Activated T-cell treated with anti-CD3 and anti-CD28 coated beads for 48 hours (primary cell): ENCODE data around the gene SSRP1.
"Not testable (repeated sequence)": the region's sequence is repeated elsewhere in the genome, so short reads cannot be mapped to it uniquely, and the experiment has no call there.

Experiments used
- DNase-seq: peaks from one replicate; pipeline ENCODE4 v3.0.0-alpha.2; 2020; ENCODE audit warnings: low read depth

SSRP1 gene

DNA sequence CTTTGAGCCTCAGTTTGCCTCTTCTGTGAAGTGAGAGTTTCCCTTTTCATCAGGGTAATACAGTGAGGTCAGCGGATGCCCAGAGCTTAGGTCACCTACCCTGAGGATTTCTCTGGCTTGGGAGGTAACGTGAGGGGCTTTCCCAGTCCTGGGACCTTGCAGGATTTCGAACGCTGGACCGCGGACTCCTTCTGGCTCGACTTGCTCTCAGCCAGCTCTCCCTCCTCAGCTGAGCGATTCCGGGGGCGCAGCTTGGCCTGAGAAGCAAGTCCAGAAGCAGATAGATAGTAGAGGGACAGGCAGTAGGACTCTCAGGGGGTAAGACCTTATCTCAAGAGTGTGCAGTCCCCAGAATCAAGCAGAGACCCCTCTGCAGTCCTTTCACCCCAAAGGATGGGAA, 34.9 kb downstream of the SSRP1 start:
- no peak for DNase-seq

DNA sequence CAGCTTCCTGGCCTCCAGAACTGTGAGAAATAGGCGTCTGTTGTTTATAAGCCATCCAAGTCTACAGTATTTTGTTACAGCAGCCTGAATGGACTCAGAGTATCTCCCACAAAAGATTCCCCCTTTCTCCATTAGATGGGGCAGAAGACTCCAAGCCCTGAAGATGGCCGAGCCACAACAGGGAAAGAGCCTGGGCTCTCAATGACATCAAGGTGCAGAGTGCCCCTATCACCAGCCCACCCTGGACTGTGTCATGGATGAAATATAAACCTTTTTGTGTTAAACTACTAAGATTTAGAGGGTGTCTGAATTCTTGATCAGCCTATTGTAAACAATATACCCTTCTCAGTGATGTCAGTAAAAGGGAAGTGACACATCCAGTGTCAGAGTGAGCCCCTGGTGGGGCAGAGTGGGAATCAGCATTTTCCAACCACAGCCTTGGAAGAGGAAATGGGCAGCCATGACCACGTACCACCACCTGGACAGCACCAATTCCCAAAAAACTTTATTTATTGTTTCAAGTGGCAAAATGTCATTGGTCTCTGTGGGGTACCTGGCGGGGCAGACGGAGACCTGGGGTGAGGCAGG, 36.4 kb downstream of the SSRP1 start:
- no peak for DNase-seq

GRCh38 chr11:57297221-57297620, 38.5 kb downstream of the SSRP1 start:
- no peak for DNase-seq

- not testable (repeated sequence) for DNase-seq
These were observed 39.5 kb downstream of the SSRP1 start for GRCh38 chr11:57296205-57296604.

DNA sequence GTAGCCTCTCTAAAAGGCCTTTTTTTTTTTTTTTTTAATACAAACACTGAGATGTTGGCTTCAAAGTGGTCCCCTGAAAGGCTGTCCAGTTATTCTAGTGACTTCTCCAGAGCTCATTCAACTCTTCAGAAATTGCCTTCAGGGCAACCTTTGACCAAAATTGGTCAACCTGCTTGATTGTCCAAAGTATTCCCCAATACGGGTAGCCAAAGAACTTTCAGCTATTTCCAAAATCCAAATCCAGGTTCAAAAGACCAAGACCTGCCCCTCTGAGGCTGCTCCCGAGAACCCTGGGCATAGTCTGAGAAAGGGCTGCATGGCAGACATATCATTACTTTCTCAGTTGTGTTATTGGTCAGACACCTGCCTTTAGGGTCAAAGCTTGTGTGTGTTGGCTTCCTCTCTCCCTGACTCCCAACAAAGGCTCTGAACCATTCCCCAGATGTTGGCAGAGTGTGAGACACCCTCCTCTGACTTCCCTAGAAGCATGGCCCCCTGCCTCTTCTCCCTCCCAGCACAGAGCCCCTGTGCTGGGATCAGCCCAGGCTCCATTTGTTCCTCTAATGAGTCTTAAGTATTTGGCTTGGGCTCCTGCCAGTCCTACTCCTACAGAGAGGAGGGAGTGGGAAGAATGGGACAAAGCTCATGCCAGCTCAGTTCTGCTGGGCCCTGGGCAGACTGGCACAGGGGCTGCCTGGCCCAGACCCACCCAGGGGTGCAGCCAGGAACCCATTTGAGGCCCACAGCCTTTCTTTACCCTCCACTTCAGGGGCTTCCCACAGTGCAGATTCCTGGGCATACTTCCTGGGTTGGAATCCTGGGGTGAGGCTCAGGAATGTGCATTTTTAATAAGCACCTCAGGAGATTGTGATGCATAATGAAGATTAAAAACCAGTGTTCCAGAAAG, 41.2 kb downstream of the SSRP1 start:
- no peak for DNase-seq

DNA sequence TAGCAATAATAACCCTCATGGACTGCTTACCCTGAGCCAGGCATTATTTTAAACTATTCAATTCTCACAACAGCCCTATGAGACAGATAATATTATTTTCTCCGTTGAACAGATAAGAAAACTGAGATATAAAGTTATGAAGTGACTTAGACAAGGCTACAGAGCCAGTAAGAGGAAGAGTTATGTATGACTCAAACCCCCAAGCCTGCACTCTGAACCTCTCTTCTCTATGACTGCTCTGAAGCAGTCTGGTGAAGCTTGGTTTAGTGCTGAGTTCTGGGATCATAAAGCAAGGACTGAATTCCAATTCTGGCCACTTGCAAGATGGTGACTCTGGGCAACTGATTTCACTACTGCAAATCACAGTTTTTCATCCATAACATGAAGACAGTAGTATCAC, 45.4 kb downstream of the SSRP1 start:
- no peak for DNase-seq

- no peak for DNase-seq
These were observed 46.7 kb downstream of the SSRP1 start for GRCh38 chr11:57288771-57289579.

DNA sequence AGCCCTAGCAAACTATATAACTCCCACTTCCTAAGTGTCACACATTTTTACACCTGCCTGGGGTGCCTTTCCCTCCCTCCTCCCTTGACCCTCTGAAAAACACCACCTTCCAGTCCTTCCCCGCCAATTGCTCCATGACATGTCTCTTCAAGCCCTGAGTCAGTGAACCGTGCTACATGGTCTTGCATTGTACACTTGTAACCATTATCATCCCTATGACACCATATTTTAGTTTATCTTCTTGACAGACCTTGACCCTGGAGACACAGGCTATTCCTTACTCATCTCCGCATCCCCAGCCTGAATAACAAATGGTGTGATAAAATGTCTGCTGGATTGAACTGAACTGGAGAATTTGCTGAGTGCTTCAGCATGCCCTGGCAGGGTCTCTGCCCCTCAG, 47.8 kb downstream of the SSRP1 start:
- DNase-seq, result no peak

DNA sequence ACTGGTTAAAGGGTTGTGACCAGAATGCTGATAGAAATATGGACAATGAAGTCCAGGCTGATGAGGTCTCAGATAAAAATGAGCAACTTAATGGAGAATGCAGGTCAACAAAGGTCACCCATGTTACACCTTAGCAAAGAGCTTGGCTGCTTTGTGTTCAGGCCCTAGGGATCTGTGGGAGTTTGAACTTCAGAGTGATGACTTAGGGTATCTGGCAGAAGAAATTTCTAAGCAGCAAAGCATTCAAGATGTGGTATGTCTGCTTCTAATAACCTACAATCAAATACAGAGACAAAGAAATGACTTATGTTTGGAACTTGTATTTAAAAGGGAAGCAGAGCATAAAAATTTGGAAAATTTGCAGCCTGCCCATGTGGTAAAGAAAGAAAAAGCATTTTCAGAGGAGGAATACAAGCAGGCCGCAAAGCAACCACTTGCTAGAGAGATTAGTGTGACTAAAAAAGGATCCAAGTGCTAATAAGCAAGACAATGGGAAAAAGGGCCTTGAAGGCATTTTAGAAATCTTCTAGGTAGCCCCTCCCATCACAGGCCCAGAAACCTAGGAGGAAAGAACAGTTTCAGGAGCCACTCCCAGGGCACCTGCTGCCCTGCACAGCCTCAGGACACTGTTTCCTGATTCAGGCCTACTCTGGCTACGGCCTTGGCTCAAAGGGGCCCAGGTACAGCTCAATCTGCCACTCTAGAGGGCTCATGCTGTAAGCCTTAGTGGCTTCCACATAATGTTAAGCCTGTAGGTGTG, 52.3 kb downstream of the SSRP1 start:
- no peak for DNase-seq

DNA sequence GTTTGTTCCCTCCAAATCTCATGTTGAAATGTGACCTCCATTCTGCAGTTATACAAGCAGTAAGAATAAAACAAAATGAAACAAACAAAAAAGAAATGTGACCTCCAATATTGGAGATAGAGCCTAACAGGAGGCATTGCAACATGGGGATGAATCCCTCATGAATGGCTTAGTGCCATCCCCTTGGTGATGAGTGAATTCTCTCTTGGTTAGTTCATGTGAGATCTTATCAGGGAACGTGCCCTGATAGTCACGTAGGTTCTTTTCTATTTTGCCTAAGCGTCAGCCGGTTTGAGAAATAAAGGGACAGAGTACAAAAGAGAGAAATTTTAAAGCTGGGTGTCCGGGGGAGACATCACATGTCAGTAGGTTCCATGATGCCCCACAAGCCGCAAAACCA, 54.1 kb downstream of the SSRP1 start:
- not testable (repeated sequence) for DNase-seq

DNA sequence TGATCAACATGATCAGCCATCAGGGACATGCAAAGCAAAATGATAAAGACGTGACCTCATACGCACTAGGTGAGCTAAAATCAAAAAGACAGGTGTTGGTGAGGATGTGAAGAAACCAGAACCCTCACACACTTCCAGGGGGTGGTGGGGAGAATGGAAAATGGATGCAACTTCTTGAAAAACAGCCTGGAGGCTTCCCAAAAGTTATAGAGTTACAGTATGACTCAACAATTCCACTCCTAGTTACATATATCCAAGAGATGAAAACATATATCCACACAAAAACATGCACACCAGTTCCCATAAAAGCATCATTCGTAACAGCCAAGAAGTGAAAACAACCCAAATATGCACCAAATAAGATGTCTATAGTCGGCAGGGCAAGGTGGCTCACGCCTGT, 56.6 kb downstream of the SSRP1 start:
- no peak for DNase-seq

GRCh38 chr11:57278721-57279095, 57.0 kb downstream of the SSRP1 start:
- no peak for DNase-seq

DNA sequence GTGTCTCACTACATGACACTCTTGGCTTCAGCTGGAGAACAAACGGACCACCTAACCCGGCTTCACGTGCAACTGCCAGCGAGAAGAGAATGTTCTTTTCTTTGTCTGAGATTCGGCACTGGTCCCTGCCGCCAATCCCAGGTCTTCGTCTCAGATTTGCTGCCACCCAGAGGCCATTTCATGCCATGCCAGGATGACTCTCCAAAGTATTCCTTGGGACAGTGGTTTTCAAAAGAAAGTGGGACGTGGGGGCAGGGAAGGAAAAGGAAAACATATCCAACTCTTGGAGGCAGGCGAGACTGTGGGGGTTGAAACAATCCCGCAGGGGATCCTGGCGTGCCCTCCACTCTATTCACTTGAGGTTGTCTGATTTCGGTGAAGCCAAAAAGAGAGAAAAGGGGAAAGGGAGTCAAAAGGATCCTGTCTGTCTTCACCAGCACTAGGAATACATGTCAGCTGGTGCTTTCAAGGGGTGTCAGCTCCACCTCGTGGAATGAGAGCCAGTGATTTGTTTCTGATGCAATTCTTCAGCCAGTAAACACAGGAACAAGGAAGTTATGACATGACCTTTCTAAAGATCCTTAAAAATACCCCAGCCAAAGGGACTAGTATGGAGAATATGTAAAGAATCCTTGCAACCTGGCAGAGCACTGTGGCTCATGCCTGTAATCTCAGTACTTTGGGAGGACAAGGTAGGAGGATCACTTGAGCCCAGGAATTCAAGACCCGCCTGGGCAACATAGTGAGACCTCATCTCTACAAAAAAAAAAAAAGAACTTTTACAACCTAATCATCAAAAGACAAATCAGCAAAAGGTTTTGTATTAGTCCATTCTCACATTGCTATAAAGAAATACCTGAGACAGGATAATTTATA, 57.6 kb downstream of the SSRP1 start:
- peak; percentile 28 for DNase-seq

DNA sequence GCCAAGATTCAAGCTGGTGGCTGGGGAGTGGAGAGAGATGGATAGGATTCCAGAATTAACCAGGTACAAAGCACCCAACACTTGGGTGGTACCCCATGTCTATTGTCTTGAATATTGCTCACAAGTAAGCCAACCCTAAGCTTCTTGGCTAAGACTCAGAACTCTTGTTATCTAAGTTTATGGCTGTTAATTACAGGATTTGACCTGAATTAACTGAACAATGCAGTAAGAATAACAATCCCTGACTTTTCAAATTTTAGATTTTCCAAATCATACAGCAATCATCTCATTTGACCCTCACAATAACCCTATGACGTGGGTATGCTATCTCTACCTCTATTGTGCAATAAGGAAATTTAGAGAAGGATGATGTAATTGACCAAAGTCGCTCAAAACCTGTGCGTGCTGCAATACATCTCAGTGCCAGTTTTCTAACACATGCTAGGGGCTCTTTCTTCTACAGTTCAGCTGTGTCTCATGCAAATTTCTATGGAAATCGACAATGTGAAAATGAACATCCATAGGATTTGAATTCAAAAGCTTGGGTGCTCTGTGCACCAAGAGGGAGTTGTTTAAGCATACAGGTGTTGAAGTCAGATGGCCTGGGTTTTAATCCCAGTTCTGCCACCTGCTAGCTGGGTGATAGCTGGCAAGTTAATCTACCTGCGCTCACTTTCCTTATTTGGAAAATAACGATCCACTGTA, 58.6 kb downstream of the SSRP1 start:
- no peak for DNase-seq

DNA sequence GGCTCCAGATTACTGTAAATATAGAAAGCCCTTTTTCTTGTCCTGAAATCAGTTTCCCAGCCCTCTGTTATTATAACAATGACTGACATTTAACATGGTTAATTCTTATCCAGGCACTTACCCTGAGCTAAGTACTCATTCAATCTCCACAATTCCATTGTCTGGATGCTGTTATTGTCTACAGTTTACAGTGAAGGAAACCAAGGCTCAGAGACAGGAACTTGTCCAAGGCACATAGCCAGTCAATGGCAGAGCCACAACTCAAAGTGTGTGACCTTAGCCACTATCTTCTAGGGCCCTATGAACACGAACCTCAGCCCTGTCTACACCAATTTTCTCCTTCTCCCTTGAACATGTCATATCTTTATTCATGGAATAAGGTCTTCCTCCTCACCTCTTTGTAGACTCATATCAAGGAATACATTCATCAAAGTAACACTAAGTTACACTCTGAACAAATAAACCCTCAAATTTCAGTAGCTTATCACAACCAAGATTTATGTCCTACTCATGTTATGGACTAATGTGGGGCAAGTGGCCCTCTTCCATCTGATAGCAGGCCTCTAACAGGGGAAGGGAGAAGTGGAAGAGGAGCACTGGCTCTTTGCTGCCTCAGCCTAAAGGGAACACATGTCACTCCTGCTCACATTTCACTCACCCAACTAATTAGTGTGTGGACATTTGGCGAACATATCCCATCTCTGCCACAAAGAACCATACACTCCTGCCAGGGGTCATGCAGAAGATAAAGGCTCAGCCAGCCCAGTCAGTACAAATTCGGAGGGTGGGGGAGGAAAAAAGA, 59.3 kb downstream of the SSRP1 start:
- DNase-seq, result no peak
